Vagina (tissue), 2 donors: Measurements from ENCODE around the gene DNAI7. TPM values are rescaled to one million over a fixed set of nuclear protein-coding genes. Genes with fewer than 3 reads are reported as not detected.

Experiments used
- DNase-seq, 2 donors: peaks; one replicate each; pipeline ENCODE4 v3.0.0-alpha.2; 2017; ENCODE audit errors: extremely low spot score in 2 of 2
- H3K27ac ChIP-seq: fragments of 200-600 bp; sonication (generic); one replicate; pipeline ENCODE4 v1.5.1; 2019
- H3K27me3 ChIP-seq: fragments of 200-600 bp; sonication (generic); one replicate; pipeline ENCODE4 v1.5.1; 2019
- H3K36me3 ChIP-seq, 2 donors: fragments of 200-600 bp; sonication (generic); one replicate each; pipeline ENCODE4 v1.5.1; 2017 to 2019
- H3K4me1 ChIP-seq: fragments of 200-600 bp; sonication (generic); one replicate; pipeline ENCODE4 v1.5.1; 2019
- H3K4me3 ChIP-seq, 2 donors: fragments of 200-600 bp; sonication (generic); 1 replicate in 1 of 2; 2 replicates in 1 of 2; pipeline ENCODE4 v1.5.1; 2016 to 2019
- H3K9me3 ChIP-seq: fragments of 200-600 bp; sonication (generic); one replicate; pipeline ENCODE4 v1.5.1; 2019
- POLR2A ChIP-seq, 2 donors: fragments of 450-650 bp; IDR thresholded peaks; one replicate each; pipeline ENCODE4 v1.6.1; 2017; ENCODE audit warnings: antibody characterized with exemption in 2 of 2, mild to moderate bottlenecking in 2 of 2, moderate library complexity in 2 of 2
- POLR2AphosphoS5 ChIP-seq, 2 donors: sonication (generic); formaldehyde crosslinking; IDR thresholded peaks; one replicate each; pipeline ENCODE4 v1.9.0; 2017; ENCODE audit warnings: antibody characterized with exemption in 2 of 2, mild to moderate bottlenecking in 2 of 2, low read depth in 1 of 2; ENCODE audit not compliant: insufficient read depth in 1 of 2
- intact Hi-C: fragments of 100-400 bp; cut with DNase I; formaldehyde crosslinking; loops from one replicate; pipeline ENCODE4 v1.15.1; 2023
- total RNA-seq: library from RNA; depleted of rRNA; stranded (reverse); fragments of >200 nt; gene quantifications from one replicate; pipeline ENCODE4 v1.2.3, GENCODE V29; 2016
- TF ChIP-seq, protein P1 (sequence below), 3 experiments: fragments of 450-650 bp in 2 of 3; fragments of 200-600 bp in 1 of 3; sonication (generic) in 1 of 3; IDR thresholded peaks; one replicate each; pipeline ENCODE4 v1.5.1; 2017 to 2019; ENCODE audit warnings: antibody characterized with exemption in 3 of 3, mild to moderate bottlenecking in 2 of 3, moderate library complexity in 2 of 3

Gene DNAI7
- total RNA-seq, 1 donor from 2014 or later = 3.4 TPM

GRCh38 chr12:25135531-25136154, 59.3 kb downstream of the DNAI7 start:
- Histone ChIP-seq H3K4me3 (no peak overlapping the region), H3K36me3 (no peaks in the 10 kb centered on the region), H3K27ac (no peak overlapping the region), H3K9me3 (no peaks in the 10 kb centered on the region), H3K27me3 (no peaks in the 10 kb centered on the region), H3K4me1 (no peaks in the 10 kb centered on the region)
- TF ChIP-seq, protein P1, sequence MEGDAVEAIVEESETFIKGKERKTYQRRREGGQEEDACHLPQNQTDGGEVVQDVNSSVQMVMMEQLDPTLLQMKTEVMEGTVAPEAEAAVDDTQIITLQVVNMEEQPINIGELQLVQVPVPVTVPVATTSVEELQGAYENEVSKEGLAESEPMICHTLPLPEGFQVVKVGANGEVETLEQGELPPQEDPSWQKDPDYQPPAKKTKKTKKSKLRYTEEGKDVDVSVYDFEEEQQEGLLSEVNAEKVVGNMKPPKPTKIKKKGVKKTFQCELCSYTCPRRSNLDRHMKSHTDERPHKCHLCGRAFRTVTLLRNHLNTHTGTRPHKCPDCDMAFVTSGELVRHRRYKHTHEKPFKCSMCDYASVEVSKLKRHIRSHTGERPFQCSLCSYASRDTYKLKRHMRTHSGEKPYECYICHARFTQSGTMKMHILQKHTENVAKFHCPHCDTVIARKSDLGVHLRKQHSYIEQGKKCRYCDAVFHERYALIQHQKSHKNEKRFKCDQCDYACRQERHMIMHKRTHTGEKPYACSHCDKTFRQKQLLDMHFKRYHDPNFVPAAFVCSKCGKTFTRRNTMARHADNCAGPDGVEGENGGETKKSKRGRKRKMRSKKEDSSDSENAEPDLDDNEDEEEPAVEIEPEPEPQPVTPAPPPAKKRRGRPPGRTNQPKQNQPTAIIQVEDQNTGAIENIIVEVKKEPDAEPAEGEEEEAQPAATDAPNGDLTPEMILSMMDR (IDR thresholded peaks at IDR 0.05) = no peak
- TF ChIP-seq POLR2A (IDR thresholded peaks at IDR 0.05) (no peak), POLR2AphosphoS5 (IDR thresholded peaks at IDR 0.05; ENCODE audit: insufficient read depth in 1 of 2, low read depth in 1 of 2) (no peak)
- intact Hi-C loops = no loop called here
- no peak for DNase-seq

DNA sequence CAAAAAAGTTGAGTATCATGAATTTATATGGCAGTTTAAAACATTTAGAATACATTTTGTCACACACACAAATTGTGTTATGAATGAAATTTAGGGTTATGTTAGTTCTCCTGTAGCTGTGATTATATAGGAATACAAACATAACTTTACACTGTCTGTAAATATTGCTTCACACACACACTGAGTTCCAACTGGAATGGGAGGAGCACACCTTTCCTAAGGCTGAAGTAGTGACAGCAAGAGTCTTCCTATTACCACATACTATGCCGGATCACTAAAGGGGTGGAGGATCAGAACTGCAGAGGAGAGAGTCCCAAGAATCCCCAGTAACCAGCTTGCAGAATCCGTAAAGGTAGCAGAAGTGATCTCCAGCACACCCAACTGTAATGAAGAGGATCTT, 63.7 kb downstream of the DNAI7 start:
- Histone ChIP-seq H3K36me3 (no peaks in the 10 kb centered on the region), H3K27me3 (no peaks in the 10 kb centered on the region), H3K27ac (no peak overlapping the region), H3K4me1 (no peaks in the 10 kb centered on the region), H3K9me3 (no peaks in the 10 kb centered on the region), H3K4me3 (no peak overlapping the region)
- DNase-seq = no peak
- TF ChIP-seq POLR2A (IDR thresholded peaks at IDR 0.05) (no peak), POLR2AphosphoS5 (IDR thresholded peaks at IDR 0.05; ENCODE audit: insufficient read depth in 1 of 2, low read depth in 1 of 2) (no peak)
- TF ChIP-seq, protein P1 (IDR thresholded peaks at IDR 0.05) = no peak
- intact Hi-C loops = no loop called here

DNA sequence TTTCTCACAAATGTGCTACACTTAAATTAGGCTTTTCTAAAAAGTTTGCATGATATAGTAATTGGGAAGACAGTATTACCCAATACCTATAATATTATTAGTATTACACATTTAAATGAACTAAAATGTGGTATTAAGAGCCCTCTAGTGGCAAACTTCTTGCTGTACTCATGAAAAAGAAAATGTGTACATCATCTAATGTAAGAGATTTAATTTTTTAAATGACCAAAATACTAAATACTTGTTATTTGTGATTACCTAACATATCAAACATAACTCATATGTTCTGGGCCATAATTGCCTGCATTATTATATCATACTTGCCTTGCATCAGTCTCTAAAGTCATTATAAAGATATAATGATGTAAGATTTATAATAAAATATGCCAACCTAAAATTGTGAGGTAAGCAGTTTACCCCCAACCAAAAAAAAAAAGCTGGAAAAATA, 64.2 kb downstream of the DNAI7 start:
- DNase-seq = no peak

DNA sequence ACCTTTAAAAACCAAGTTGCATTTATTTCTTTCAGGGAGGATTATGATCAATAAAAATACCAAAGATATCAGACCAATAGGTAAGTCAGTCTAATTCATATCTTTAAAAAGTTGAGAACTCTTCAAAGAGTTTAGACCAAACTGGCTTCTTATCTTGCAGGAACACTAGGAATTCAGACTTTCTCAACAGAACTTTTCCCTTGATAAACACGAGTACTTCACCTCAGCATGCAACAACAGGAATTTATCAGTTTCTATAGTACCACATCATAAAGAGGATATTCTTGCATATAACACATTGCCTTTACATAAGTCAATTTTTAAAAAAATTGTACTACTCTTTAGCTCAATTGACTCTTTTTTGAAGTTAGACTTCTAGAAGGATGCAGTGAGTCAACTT, 68.2 kb downstream of the DNAI7 start:
- H3K4me1 ChIP-seq = no peaks in the 10 kb centered on the region
- H3K27ac ChIP-seq = no peak overlapping the region
- no peaks in the 10 kb centered on the region for H3K36me3 ChIP-seq
- intact Hi-C loops = no loop called here
- H3K27me3 ChIP-seq = no peaks in the 10 kb centered on the region
- TF ChIP-seq POLR2AphosphoS5 (IDR thresholded peaks at IDR 0.05; ENCODE audit: insufficient read depth in 1 of 2, low read depth in 1 of 2) = no peak
- H3K4me3 ChIP-seq = no peak overlapping the region
- DNase-seq = no peak
- H3K9me3 ChIP-seq = no peaks in the 10 kb centered on the region

More for the DNA sequence above, 64.2 kb downstream of the DNAI7 start:
- Histone ChIP-seq H3K36me3 (no peaks in the 10 kb centered on the region), H3K27ac (no peak overlapping the region), H3K4me3 (no peak overlapping the region), H3K27me3 (no peaks in the 10 kb centered on the region), H3K9me3 (no peaks in the 10 kb centered on the region), H3K4me1 (no peaks in the 10 kb centered on the region)
- intact Hi-C loops = no loop called here
- TF ChIP-seq POLR2AphosphoS5 (IDR thresholded peaks at IDR 0.05; ENCODE audit: insufficient read depth in 1 of 2, low read depth in 1 of 2) = no peak
- TF ChIP-seq, protein P1 (IDR thresholded peaks at IDR 0.05) = peak in 1 of 3 experiments; percentile 57

- intact Hi-C loops = no loop called here
- Histone ChIP-seq H3K9me3 (no peaks in the 10 kb centered on the region), H3K4me1 (no peaks in the 10 kb centered on the region), H3K4me3 (no peak overlapping the region), H3K36me3 (no peaks in the 10 kb centered on the region), H3K27me3 (no peaks in the 10 kb centered on the region), H3K27ac (no peak overlapping the region)
- TF ChIP-seq POLR2AphosphoS5 (IDR thresholded peaks at IDR 0.05; ENCODE audit: insufficient read depth in 1 of 2, low read depth in 1 of 2) (no peak), POLR2A (IDR thresholded peaks at IDR 0.05) (no peak)
- TF ChIP-seq, protein P1 (IDR thresholded peaks at IDR 0.05) = no peak
- DNase-seq = no peak
These were observed 68.9 kb downstream of the DNAI7 start for GRCh38 chr12:25126101-25126500.
